Fibroblast of pulmonary artery (primary cell): ENCODE results near the gene C3orf20.

ENCODE experiments used
- DNase-seq: peaks from one replicate; pipeline ENCODE4 v3.0.0-alpha.2; 2010; ENCODE audit warnings: low read depth
- H3K4me3 ChIP-seq: replicated peaks from 2 replicates; pipeline ENCODE4 v1.5.1; 2011; ENCODE audit warnings: low read depth, mild to moderate bottlenecking, control low read depth, low read length, moderate library complexity
- TF ChIP-seq, protein P1 (sequence below): IDR thresholded peaks from 2 replicates; pipeline ENCODE4 v1.5.1; 2011; ENCODE audit warnings: mild to moderate bottlenecking, control low read depth, low read length, inconsistent platforms; ENCODE audit errors: missing control alignments

Gene C3orf20

DNA sequence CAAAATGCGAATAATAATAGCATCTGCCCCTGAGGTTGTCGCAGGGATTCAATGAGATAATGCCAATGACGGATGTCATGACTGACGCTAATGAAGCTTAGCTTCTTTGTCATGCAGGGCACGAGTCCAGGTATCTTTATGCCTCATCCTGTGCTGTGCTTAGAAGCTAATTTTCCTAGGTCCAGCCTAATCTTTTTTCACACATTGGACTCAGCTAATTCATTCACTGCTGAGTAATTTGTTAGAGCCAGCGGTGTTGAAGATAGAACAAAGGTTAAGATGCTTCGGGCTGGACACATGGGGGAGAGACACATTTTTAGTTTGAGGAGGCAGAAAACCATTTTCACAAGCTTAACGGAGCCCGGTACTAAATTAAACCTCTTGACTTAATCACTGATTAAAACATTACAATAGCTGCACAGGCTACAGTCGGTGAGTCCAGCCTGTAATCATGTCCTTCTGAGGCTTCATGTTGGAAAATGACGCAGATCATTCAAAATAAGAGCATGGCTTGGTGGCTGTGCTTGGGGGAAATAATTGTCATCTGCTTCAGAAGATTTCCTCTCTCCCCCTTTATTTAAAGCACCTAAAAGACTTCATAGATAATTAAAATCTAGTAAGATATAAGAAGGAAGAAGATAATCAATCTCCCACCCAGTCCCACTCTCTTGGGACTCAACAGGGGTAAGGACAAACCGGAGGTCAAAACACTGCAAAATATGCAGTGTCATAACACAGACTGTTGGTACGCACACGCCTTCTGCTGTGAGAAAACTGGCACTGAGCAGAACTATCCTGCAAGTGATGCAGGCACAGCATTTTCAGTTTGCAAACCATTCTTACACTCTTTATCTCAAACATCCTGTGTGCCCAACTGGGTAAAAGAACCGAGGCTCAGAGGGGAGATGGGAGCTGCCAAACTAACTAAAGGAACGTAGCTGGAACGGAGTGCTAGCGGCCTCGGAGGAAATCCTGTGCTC, 26.7 kb upstream of the C3orf20 start:
- no peak for DNase-seq
- TF ChIP-seq, protein P1, sequence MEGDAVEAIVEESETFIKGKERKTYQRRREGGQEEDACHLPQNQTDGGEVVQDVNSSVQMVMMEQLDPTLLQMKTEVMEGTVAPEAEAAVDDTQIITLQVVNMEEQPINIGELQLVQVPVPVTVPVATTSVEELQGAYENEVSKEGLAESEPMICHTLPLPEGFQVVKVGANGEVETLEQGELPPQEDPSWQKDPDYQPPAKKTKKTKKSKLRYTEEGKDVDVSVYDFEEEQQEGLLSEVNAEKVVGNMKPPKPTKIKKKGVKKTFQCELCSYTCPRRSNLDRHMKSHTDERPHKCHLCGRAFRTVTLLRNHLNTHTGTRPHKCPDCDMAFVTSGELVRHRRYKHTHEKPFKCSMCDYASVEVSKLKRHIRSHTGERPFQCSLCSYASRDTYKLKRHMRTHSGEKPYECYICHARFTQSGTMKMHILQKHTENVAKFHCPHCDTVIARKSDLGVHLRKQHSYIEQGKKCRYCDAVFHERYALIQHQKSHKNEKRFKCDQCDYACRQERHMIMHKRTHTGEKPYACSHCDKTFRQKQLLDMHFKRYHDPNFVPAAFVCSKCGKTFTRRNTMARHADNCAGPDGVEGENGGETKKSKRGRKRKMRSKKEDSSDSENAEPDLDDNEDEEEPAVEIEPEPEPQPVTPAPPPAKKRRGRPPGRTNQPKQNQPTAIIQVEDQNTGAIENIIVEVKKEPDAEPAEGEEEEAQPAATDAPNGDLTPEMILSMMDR, result no peak

DNA sequence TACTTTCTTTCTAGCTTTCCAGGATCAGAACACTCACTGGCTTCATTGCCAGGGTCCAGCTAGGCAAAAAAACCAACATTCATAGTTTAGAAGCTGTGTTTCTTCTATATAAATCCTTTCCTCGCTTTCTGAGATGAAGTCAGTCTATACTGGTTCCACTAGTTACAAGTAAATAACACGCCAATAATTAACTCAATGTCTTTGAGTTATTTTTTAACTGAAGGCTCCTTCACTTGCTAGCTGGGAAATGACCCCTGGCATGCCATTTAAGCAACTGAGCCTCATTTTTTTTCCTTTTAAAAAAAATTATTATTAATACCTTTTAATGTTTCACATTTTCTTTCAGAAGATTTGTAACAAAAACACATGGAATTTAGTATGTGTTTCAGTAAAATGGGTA, 25.5 kb upstream of the C3orf20 start:
- TF ChIP-seq, protein P1, result no peak
- DNase-seq, result no peak
- H3K4me3 ChIP-seq, result no peak overlapping the region

More for the DNA sequence above, 26.7 kb upstream of the C3orf20 start:
- no peak overlapping the region for H3K4me3 ChIP-seq

DNA sequence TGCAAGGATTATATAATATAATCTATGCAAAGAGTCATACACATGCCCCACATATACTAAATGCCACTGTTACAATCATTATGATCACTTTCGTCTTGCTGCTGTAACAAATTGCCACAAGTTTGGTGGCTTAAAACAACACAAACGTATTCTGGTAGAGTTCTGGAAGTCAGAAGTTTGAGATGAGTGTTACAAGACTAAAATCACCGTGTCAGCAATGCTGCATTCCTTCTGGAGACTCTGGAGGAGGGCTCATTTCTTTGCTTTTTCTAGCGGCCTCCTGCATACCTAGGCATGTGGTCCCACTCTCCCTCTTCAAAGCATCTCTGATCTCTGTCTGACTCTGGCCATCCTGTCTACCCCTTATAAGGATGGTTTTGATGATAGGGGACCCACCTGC, 24.7 kb upstream of the C3orf20 start:
- TF ChIP-seq, protein P1, result no peak
- no peak overlapping the region for H3K4me3 ChIP-seq

DNA sequence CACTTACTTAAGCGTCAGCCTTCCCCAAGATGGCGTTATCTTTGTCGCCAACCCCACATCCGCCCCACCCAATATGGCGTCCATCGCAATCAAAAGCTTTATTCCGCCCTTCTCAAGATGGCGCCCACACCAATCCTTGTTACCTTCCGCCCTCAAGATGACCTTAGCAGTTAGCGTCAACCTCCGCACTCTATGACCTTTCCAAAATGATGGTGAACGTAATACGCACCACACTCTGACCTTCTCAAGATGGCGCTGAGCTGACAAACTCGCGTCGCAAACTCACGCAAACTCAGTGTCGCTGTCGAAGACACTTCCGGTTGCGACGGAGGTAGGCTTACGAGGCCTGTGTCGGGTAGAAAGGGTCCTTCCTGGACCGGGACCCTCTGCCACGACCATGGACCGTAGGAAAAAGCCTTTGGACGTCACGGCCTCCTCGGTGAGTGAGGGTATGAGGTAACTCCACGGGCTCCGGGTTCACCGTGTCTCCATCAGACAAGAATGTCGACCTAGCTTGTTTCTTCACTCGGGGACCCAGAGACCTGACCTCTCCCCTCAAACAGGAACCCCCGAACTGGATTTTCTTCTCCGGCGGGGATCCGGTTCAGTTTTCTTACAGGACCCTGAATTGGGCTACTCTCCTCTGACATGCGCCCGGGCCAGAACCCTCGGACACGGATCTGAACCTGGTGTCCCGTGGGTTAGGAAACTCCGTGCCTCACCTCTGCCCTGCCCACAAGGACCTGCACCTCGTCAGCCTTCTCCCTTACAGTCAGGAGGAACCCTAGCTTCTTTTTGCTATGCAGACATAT, 23.3 kb upstream of the C3orf20 start, which contains the start of gene CCDC174:
Gene CCDC174 (plus strand): TSS at position 323 of the 812 bp plus-strand sequence. CDS start 75 bp downstream, at position 398.
- peak within 1 kb of the TSS; percentile 83 for H3K4me3 ChIP-seq
- peak; percentile 100 for DNase-seq
- TF ChIP-seq, protein P1, result no peak

More for the DNA sequence above, 24.7 kb upstream of the C3orf20 start:
- DNase-seq, result no peak

DNA sequence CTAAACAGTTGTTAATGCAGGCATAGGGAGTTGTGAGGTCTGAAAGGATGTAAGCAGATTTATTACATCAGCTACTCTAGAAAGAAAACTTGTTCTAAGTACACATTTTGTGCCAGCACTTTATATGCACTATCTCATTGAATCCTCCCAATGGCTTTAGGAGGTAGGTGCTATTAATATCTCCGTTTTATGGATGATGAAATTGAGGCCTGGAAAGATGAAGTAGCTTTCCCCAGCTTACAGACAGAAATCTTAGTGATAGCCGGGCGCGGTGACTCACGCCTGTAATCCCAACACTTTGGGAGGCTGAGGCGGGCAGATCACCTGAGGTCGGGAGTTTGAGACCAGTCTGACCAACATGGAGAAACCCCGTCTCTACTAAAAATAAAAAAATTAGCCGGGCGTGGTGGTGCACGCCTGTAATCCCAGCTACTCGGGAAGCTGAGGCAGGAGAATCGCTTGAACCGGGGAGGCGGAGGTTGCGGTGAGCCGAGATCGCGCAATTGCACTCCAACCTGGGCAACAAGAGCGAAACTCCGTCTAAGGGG, 22.5 kb upstream of the C3orf20 start:
- H3K4me3 ChIP-seq, result peak overlapping the region; percentile 83

DNA sequence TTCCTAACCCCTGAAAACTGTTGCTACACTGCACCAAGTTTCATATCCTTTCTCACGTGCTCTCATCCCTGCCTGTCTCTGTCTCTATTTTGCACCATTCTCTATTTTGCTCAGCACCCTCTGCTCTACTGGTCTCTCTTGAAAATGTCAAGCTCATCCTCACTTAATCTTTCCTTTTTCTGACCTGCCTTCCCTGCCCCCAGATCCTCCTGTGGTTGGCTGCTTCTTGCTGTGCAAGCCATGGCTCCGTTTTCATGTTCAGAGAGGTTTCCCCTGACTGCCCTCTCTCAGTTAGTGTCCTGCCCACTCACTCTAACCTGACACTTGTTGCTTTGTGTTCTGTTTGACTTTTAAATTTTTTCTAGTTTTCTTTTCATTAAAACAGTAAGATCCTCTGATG, 17.4 kb upstream of the C3orf20 start:
- DNase-seq, result no peak
- H3K4me3 ChIP-seq, result no peak overlapping the region
- TF ChIP-seq, protein P1, result no peak

More for the DNA sequence above, 22.5 kb upstream of the C3orf20 start:
- peak; percentile 31 for DNase-seq

DNA sequence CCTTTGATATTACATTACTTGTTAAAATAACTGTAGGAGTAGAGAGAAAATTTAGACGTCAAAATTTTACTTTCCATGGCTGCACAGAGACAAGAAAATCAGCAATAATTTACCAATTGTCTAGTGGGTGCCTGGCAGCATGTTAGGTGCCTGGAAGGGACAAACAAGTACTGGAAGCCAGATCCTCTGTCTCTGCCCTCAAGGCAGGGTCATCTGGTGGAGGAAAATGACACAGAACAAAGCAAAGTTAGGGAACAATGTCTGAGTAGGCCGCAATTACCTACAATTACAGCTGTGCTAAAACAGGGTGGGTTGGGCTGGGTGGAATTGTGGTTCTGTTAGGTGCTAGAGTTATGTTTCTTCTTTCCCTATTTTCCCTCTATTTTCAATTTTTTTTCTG, 16.0 kb upstream of the C3orf20 start:
- H3K4me3 ChIP-seq, result no peak overlapping the region
- TF ChIP-seq, protein P1, result no peak
- no peak for DNase-seq
